ENCODE results near the gene ARMC7. TPM values are rescaled to one million over a fixed set of nuclear protein-coding genes. Genes with fewer than 3 reads are reported as not detected.
A peak's percentile ranks its signal among the peaks of the same experiment; 100 is the strongest.

The ARMC7 gene
- total and polyA plus RNA-seq, 2 donors (not counting 1 experiment from before 2014, with no cell fraction given): 10.4 to 15.9 TPM

GRCh38 chr17:75078284-75079022 lies 31.3 kb upstream of the ARMC7 start:
- no peak overlapping the region for H3K27ac ChIP-seq (ENCODE audit: low read length in 2 of 2)
- H3K4me2 ChIP-seq (replicated peaks; ENCODE audit: low read depth, low read length, poor library complexity, severe bottlenecking): peak overlapping the region; percentile 99
- WGBS (ENCODE audit: insufficient coverage): 63% methylated on average over 14 of the region's 17 CpGs
- peak; percentile 48 for DNase-seq
- peaks cover 21 to 34% of the 10 kb centered on the region in 2 donors for H3K4me1 ChIP-seq (ENCODE audit: control insufficient read depth in 2 of 2, insufficient read depth in 2 of 2, low read length in 2 of 2)
- ATAC-seq (ENCODE audit: low read depth): no peak
- no peak for TF ChIP-seq EZH2 (IDR thresholded peaks at IDR 0.05; ENCODE audit: borderline replicate concordance, insufficient read depth, low read depth, low read length, poor library complexity, severe bottlenecking)
- TF ChIP-seq, protein P1, sequence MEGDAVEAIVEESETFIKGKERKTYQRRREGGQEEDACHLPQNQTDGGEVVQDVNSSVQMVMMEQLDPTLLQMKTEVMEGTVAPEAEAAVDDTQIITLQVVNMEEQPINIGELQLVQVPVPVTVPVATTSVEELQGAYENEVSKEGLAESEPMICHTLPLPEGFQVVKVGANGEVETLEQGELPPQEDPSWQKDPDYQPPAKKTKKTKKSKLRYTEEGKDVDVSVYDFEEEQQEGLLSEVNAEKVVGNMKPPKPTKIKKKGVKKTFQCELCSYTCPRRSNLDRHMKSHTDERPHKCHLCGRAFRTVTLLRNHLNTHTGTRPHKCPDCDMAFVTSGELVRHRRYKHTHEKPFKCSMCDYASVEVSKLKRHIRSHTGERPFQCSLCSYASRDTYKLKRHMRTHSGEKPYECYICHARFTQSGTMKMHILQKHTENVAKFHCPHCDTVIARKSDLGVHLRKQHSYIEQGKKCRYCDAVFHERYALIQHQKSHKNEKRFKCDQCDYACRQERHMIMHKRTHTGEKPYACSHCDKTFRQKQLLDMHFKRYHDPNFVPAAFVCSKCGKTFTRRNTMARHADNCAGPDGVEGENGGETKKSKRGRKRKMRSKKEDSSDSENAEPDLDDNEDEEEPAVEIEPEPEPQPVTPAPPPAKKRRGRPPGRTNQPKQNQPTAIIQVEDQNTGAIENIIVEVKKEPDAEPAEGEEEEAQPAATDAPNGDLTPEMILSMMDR (IDR thresholded peaks at IDR 0.05): no peak
- ChIA-PET CTCF (interaction anchor here (0.8 to 2.5 kb wide), 5 partner anchors 9 to 123 kb away, joined by 3 to 8 read pairs (median 6); no protein-coding TSS in a partner anchor), POLR2A (interaction anchor here (0.6 to 0.9 kb wide), 3 partner anchors 9 to 173 kb away, joined by 3 to 4 read pairs (median 3); partner anchors contain the start of gene SLC16A5)
- peak overlapping the region; percentile 92 for H3K4me3 Mint-ChIP-seq
- no peaks in the 10 kb centered on the region for H3K9me3 Mint-ChIP-seq (ENCODE audit: insufficient read depth)
- H3K4me3 ChIP-seq (ENCODE audit: control extremely low read depth in 1 of 5, extremely low read depth in 1 of 5, insufficient read depth in 1 of 5, low read depth in 2 of 5, low read length in 4 of 5): peak overlapping the region in 1 of 5 experiments; percentile 64
- peaks cover 27% of the 10 kb centered on the region for H3K4me1 Mint-ChIP-seq
- intact Hi-C loops (cut with micrococcal nuclease): no loop called here
- H3K27me3 ChIP-seq (replicated peaks in 1 of 4; ENCODE audit: control extremely low read depth in 1 of 4, control insufficient read depth in 3 of 4, insufficient read depth in 4 of 4, low read length in 3 of 4): peaks cover 0 to 2% (median 0%) of the 10 kb centered on the region in 4 experiments
- H4K20me1 ChIP-seq (ENCODE audit: control insufficient read depth, insufficient read depth, low read length, poor library complexity, severe bottlenecking): no peaks in the 10 kb centered on the region
- H3K9ac ChIP-seq (ENCODE audit: low read length): peak overlapping the region; percentile 85
- H3K27ac Mint-ChIP-seq: peak overlapping the region; percentile 88
- no peaks in the 10 kb centered on the region for H3K27me3 Mint-ChIP-seq
- no peaks in the 10 kb centered on the region for H3K79me2 ChIP-seq (ENCODE audit: control insufficient read depth, insufficient read depth, low read length)
- no peaks in the 10 kb centered on the region for H3K9me3 ChIP-seq (ENCODE audit: control extremely low read depth in 1 of 3, control insufficient read depth in 2 of 3, insufficient read depth in 1 of 3, low read length in 2 of 3)
- H3K36me3 ChIP-seq (replicated peaks in 1 of 2; ENCODE audit: control extremely low read depth in 1 of 2, control insufficient read depth in 1 of 2, extremely low read depth in 1 of 2, insufficient read depth in 2 of 2, low read length in 1 of 2): no peaks in the 10 kb centered on the region
- H2AFZ ChIP-seq (ENCODE audit: insufficient read depth, low read depth, low read length, poor library complexity, severe bottlenecking): peak overlapping the region; percentile 93

DNA sequence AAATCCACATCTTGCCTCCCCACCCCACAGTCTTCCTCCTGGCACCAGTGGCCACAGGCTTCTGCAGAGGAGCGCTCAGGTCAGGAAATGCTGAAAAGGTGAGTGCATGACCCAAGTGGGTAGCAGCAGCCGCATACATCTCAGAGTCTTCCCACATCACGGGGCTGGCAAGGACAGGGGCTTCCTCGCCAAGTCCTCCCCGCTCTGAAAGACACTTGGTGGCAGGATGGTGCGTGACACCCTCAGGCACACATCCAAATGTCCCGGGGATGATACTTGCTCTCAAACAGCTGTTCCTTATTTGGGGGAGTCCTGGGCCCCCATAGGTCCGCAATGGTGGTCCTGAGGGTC lies 30.8 kb upstream of the ARMC7 start:
- Histone ChIP-seq H4K20me1 (ENCODE audit: control insufficient read depth, insufficient read depth, low read length, poor library complexity, severe bottlenecking) (no peaks in the 10 kb centered on the region), H3K9me3 (ENCODE audit: control extremely low read depth in 1 of 3, control insufficient read depth in 2 of 3, insufficient read depth in 1 of 3, low read length in 2 of 3) (no peaks in the 10 kb centered on the region), H3K4me1 (ENCODE audit: control insufficient read depth in 2 of 2, insufficient read depth in 2 of 2, low read length in 2 of 2) (peaks cover 21 to 34% of the 10 kb centered on the region in 2 donors), H3K9ac (ENCODE audit: low read length) (no peak overlapping the region), H3K4me3 (ENCODE audit: control extremely low read depth in 1 of 5, extremely low read depth in 1 of 5, insufficient read depth in 1 of 5, low read depth in 2 of 5, low read length in 4 of 5) (no peak overlapping the region), H3K79me2 (ENCODE audit: control insufficient read depth, insufficient read depth, low read length) (no peaks in the 10 kb centered on the region), H2AFZ (ENCODE audit: insufficient read depth, low read depth, low read length, poor library complexity, severe bottlenecking) (no peak overlapping the region), H3K36me3 (replicated peaks in 1 of 2; ENCODE audit: control extremely low read depth in 1 of 2, control insufficient read depth in 1 of 2, extremely low read depth in 1 of 2, insufficient read depth in 2 of 2, low read length in 1 of 2) (no peaks in the 10 kb centered on the region), H3K4me2 (replicated peaks; ENCODE audit: low read depth, low read length, poor library complexity, severe bottlenecking) (peak overlapping the region; percentile 99), H3K27ac (ENCODE audit: low read length in 2 of 2) (no peak overlapping the region), H3K27me3 (replicated peaks in 1 of 4; ENCODE audit: control extremely low read depth in 1 of 4, control insufficient read depth in 3 of 4, insufficient read depth in 4 of 4, low read length in 3 of 4) (peaks cover 0 to 2% (median 0%) of the 10 kb centered on the region in 4 experiments)
- Mint-ChIP-seq H3K4me3 (peak overlapping the region; percentile 92), H3K4me1 (peaks cover 27% of the 10 kb centered on the region), H3K27ac (peak overlapping the region; percentile 59), H3K27me3 (peaks cover 4% of the 10 kb centered on the region), H3K9me3 (ENCODE audit: insufficient read depth) (no peaks in the 10 kb centered on the region)
- CTCF ChIA-PET: interaction anchor here (0.6 to 2.5 kb wide), 4 partner anchors 28 to 123 kb away, joined by 3 to 8 read pairs (median 6); no protein-coding TSS in a partner anchor
- WGBS (ENCODE audit: insufficient coverage): 95% methylated on average over 8 of the region's 8 CpGs
- intact Hi-C loops (cut with micrococcal nuclease): no loop called here
- TF ChIP-seq EZH2 (IDR thresholded peaks at IDR 0.05; ENCODE audit: borderline replicate concordance, insufficient read depth, low read depth, low read length, poor library complexity, severe bottlenecking): no peak
- TF ChIP-seq, protein P1 (IDR thresholded peaks at IDR 0.05): no peak
- DNase-seq (no peak), ATAC-seq (ENCODE audit: low read depth) (no peak)
- POLR2A ChIA-PET: no interaction called here

Measured in B cell (primary cell).